SK-N-MC (cell line): ENCODE results near the gene COIL.

ENCODE experiments used
- EZH2 ChIP-seq: fragments of 200-600 bp; sonication (generic); IDR thresholded peaks from one replicate; pipeline ENCODE4 v1.6.1; 2017; ENCODE audit warnings: antibody characterized with exemption
- POLR2AphosphoS5 ChIP-seq: IDR thresholded peaks from 2 replicates; pipeline ENCODE4 v1.6.1; 2012; ENCODE audit warnings: mild to moderate bottlenecking, low read depth, low read length, borderline replicate concordance

- no peak for TF ChIP-seq EZH2
- no peak for TF ChIP-seq POLR2AphosphoS5
Measured at GRCh38 chr17:57009737-57010445, 49.0 kb upstream of the COIL start.
